HG03565 (cell line): Measurements from ENCODE around the gene EPB41.

Source experiments
- ATAC-seq: cut with Tn5 transposase; IDR thresholded peaks from one replicate; pipeline ENCODE4 v1.9.1; 2021; ENCODE audit warnings: mild to moderate bottlenecking, moderate library complexity; ENCODE audit not compliant: unreplicated experiment

The EPB41 gene

GRCh38 chr1:28890836-28891235 lies 23.5 kb upstream of the EPB41 start:
- ATAC-seq, result no peak

GRCh38 chr1:28891256-28891655 lies 23.1 kb upstream of the EPB41 start:
- no peak for ATAC-seq

- no peak for ATAC-seq
Measured at GRCh38 chr1:28893403-28894102, 20.8 kb upstream of the EPB41 start.

- no peak for ATAC-seq
Measured at GRCh38 chr1:28894785-28895184, 19.6 kb upstream of the EPB41 start.

- no peak for ATAC-seq
Measured at GRCh38 chr1:28895896-28896608, 18.3 kb upstream of the EPB41 start.

GRCh38 chr1:28896609-28896986 lies 17.8 kb upstream of the EPB41 start:
- no peak for ATAC-seq

- ATAC-seq, result no peak
Measured at GRCh38 chr1:28897789-28898188, 16.6 kb upstream of the EPB41 start.

GRCh38 chr1:28898405-28898881 lies 15.9 kb upstream of the EPB41 start:
- ATAC-seq, result no peak

- no peak for ATAC-seq
Measured at GRCh38 chr1:28899267-28899666, 15.1 kb upstream of the EPB41 start.

GRCh38 chr1:28900562-28900961 lies 13.8 kb upstream of the EPB41 start:
- no peak for ATAC-seq

- ATAC-seq, result no peak
Measured at GRCh38 chr1:28902738-28903137, 11.6 kb upstream of the EPB41 start.

- ATAC-seq, result no peak
Measured at GRCh38 chr1:28905921-28906666, 8.3 kb upstream of the EPB41 start.

- ATAC-seq, result no peak
Measured at GRCh38 chr1:28909198-28909597, 5.2 kb upstream of the EPB41 start.

GRCh38 chr1:28910379-28911115 lies 3.8 kb upstream of the EPB41 start:
- no peak for ATAC-seq

GRCh38 chr1:28913786-28914227 lies 562 bp upstream of the EPB41 start:
- ATAC-seq, result no peak

- peak; percentile 9 for ATAC-seq
Measured at GRCh38 chr1:28915031-28915895, 894 bp downstream of the EPB41 start.

- no peak for ATAC-seq
Measured at GRCh38 chr1:28917757-28918118, 3.4 kb downstream of the EPB41 start.

GRCh38 chr1:28921286-28921869 lies 7.0 kb downstream of the EPB41 start:
- no peak for ATAC-seq

- ATAC-seq, result no peak
Measured at GRCh38 chr1:28925350-28925891, 11.1 kb downstream of the EPB41 start.
